H9 (cell line): ENCODE results near the gene STOX2. TPM values are rescaled to one million over a fixed set of nuclear protein-coding genes. Genes with fewer than 3 reads are reported as not detected.

Experiments
- DNase-seq: peaks from one replicate; pipeline ENCODE4 v3.0.0-alpha.2; 2017
- H2AFZ ChIP-seq: one replicate; pipeline ENCODE4 v1.6.1; 2013; ENCODE audit warnings: mild to moderate bottlenecking, low read length, control low read depth, moderate library complexity
- H2AK5ac ChIP-seq: 2 replicates; pipeline ENCODE4 v1.6.1; 2013; ENCODE audit warnings: low read length, control low read depth, mixed read lengths; ENCODE audit not compliant: insufficient read length
- H2BK120ac ChIP-seq: one replicate; pipeline ENCODE4 v1.6.1; 2013; ENCODE audit warnings: low read depth, mild to moderate bottlenecking, low read length, control low read depth, inconsistent platforms; ENCODE audit not compliant: poor library complexity, severe bottlenecking
- H2BK12ac ChIP-seq: 2 replicates; pipeline ENCODE4 v1.6.1; 2013; ENCODE audit warnings: low read length, control low read depth, mixed read lengths, low read depth; ENCODE audit not compliant: insufficient read length
- H2BK15ac ChIP-seq: 2 replicates; pipeline ENCODE4 v1.6.1; 2013; ENCODE audit warnings: low read depth, low read length, control low read depth
- H2BK20ac ChIP-seq: one replicate; pipeline ENCODE4 v1.6.1; 2013; ENCODE audit warnings: low read depth, mild to moderate bottlenecking, low read length, control low read depth, inconsistent platforms; ENCODE audit not compliant: poor library complexity, severe bottlenecking
- H2BK5ac ChIP-seq: 2 replicates; pipeline ENCODE4 v1.6.1; 2013; ENCODE audit warnings: low read length, control low read depth, mixed read lengths; ENCODE audit not compliant: insufficient read length
- H3K14ac ChIP-seq: 2 replicates; pipeline ENCODE4 v1.6.1; 2013; ENCODE audit warnings: low read length, control low read depth; ENCODE audit not compliant: insufficient read depth
- H3K18ac ChIP-seq: 2 replicates; pipeline ENCODE4 v1.6.1; 2013; ENCODE audit warnings: low read depth, mild to moderate bottlenecking, mixed read lengths, low read length, control low read depth; ENCODE audit not compliant: insufficient read length
- H3K23ac ChIP-seq: 2 replicates; pipeline ENCODE4 v1.6.1; 2013; ENCODE audit warnings: low read length, control low read depth, mixed read lengths, low read depth; ENCODE audit not compliant: insufficient read length
- H3K23me2 ChIP-seq: 2 replicates; pipeline ENCODE4 v1.6.1; 2013; ENCODE audit warnings: low read depth, mild to moderate bottlenecking, mixed read lengths, low read length, control low read depth; ENCODE audit not compliant: insufficient read length, poor library complexity, severe bottlenecking
- H3K27ac ChIP-seq: 2 replicates; pipeline ENCODE4 v1.5.1; 2013; ENCODE audit warnings: low read length, control low read depth, mixed read lengths, low read depth; ENCODE audit not compliant: insufficient read length
- H3K27me3 ChIP-seq: 2 replicates; pipeline ENCODE4 v1.6.1; 2013; ENCODE audit warnings: low read length, control low read depth, inconsistent platforms; ENCODE audit not compliant: insufficient read depth
- H3K4ac ChIP-seq: 2 replicates; pipeline ENCODE4 v1.6.1; 2013; ENCODE audit warnings: low read depth, mild to moderate bottlenecking, control low read depth, inconsistent platforms, low read length, moderate library complexity
- H3K4me1 ChIP-seq: 2 replicates; pipeline ENCODE4 v1.6.1; 2013; ENCODE audit warnings: low read length, control low read depth, inconsistent platforms; ENCODE audit not compliant: insufficient read depth
- H3K4me2 ChIP-seq: 2 replicates; pipeline ENCODE4 v1.6.1; 2013; ENCODE audit warnings: low read length, control low read depth, mixed read lengths; ENCODE audit not compliant: insufficient read length, insufficient read depth
- H3K56ac ChIP-seq: 2 replicates; pipeline ENCODE4 v1.6.1; 2013; ENCODE audit warnings: low read depth, mild to moderate bottlenecking, mixed read lengths, low read length, control low read depth; ENCODE audit not compliant: insufficient read length
- H3K79me1 ChIP-seq: 2 replicates; pipeline ENCODE4 v1.6.1; 2013; ENCODE audit warnings: low read depth, mild to moderate bottlenecking, moderate library complexity, low read length, control low read depth, inconsistent platforms; ENCODE audit not compliant: insufficient read depth, poor library complexity, severe bottlenecking
- H3K79me2 ChIP-seq: 2 replicates; pipeline ENCODE4 v1.6.1; 2013; ENCODE audit warnings: low read length, control low read depth, inconsistent platforms; ENCODE audit not compliant: insufficient read depth
- H3K9ac ChIP-seq: 2 replicates; pipeline ENCODE4 v1.6.1; 2013; ENCODE audit warnings: low read length, control low read depth, mixed read lengths; ENCODE audit not compliant: insufficient read length; ENCODE audit errors: extremely low read depth
- H3K9me3 ChIP-seq: one replicate; pipeline ENCODE4 v1.6.1; 2013; ENCODE audit warnings: low read depth, low read length, inconsistent platforms; ENCODE audit not compliant: control insufficient read depth
- H3T11ph ChIP-seq: one replicate; pipeline ENCODE4 v1.6.1; 2013; ENCODE audit warnings: mild to moderate bottlenecking, low read length, control low read depth, inconsistent platforms
- H4K20me1 ChIP-seq: one replicate; pipeline ENCODE4 v1.6.1; 2013; ENCODE audit not compliant: control insufficient read depth, insufficient read length, insufficient read depth
- H4K5ac ChIP-seq: 2 replicates; pipeline ENCODE4 v1.6.1; 2013; ENCODE audit warnings: low read depth, mild to moderate bottlenecking, mixed read lengths, low read length, control low read depth; ENCODE audit not compliant: insufficient read length
- H4K8ac ChIP-seq: replicated peaks from 2 replicates; pipeline ENCODE4 v1.6.1; 2013; ENCODE audit warnings: low read length, control low read depth, mixed read lengths, low read depth; ENCODE audit not compliant: insufficient read length
- H4K91ac ChIP-seq: 2 replicates; pipeline ENCODE4 v1.6.1; 2013; ENCODE audit warnings: low read depth, mild to moderate bottlenecking, moderate library complexity, mixed read lengths, low read length, control low read depth; ENCODE audit not compliant: insufficient read length
- H3K27ac Mint-ChIP-seq, 3 experiments: 2 replicates in 2 of 3; 3 replicates in 1 of 3; pipeline ENCODE4 v1.8.0; 2020 to 2021; ENCODE audit warnings: mixed read lengths in 3 of 3, mild to moderate bottlenecking in 1 of 3, moderate library complexity in 1 of 3
- H3K27me3 Mint-ChIP-seq: 2 replicates; pipeline ENCODE4 v1.8.0; 2021; ENCODE audit warnings: low read depth, mild to moderate bottlenecking, moderate library complexity, mixed read lengths
- H3K36me3 Mint-ChIP-seq, 3 experiments: 2 replicates in 2 of 3; 3 replicates in 1 of 3; pipeline ENCODE4 v1.8.0; 2020 to 2021; ENCODE audit warnings: low read depth in 3 of 3, mixed read lengths in 3 of 3; ENCODE audit not compliant: insufficient read depth in 1 of 3
- H3K4me1 Mint-ChIP-seq, 2 experiments: 2 replicates each; pipeline ENCODE4 v1.8.0; 2020; ENCODE audit warnings: mixed read lengths in 2 of 2
- H3K4me3 Mint-ChIP-seq, 2 experiments: 2 replicates in 1 of 2; 3 replicates in 1 of 2; pipeline ENCODE4 v1.8.0; 2020 to 2021; ENCODE audit warnings: mild to moderate bottlenecking in 2 of 2, mixed read lengths in 2 of 2, moderate library complexity in 1 of 2
- H3K9me3 Mint-ChIP-seq, 2 experiments: 2 replicates in 1 of 2; 3 replicates in 1 of 2; pipeline ENCODE4 v1.8.0; 2020; ENCODE audit warnings: mild to moderate bottlenecking in 2 of 2, mixed read lengths in 2 of 2, moderate library complexity in 1 of 2
- CTCF ChIP-seq: fragments of 200-600 bp; sonication (generic); conservative IDR thresholded peaks from 3 replicates; pipeline ENCODE4 v1.8.0; 2021; ENCODE audit warnings: antibody characterized with exemption, mild to moderate bottlenecking
- WGBS: extraction: QIAGEN DNeasy Blood & Tissue Kit; methylation state at CpG from one replicate; pipeline ENCODE4 v1.1.7; 2013; ENCODE audit warnings: missing lambda C conversion rate, low lambda C conversion rate, mixed read lengths; ENCODE audit not compliant: insufficient read length; ENCODE audit errors: extremely low coverage; 5-methylcytosine and 5-hydroxymethylcytosine counted together
- total RNA-seq: library from RNA; stranded (reverse); gene quantifications from 2 replicates; pipeline ENCODE4 v1.2.1, GENCODE V29; 2021

STOX2 gene
- total RNA-seq, 1 experiment from 2014 or later = 28.2 TPM

GRCh38 chr4:183909801-183910200 is 4.7 kb downstream of the STOX2 start:
- no peak overlapping the region for H3T11ph ChIP-seq
- H2BK15ac ChIP-seq = no peak overlapping the region
- no peaks in the 10 kb centered on the region; the same call in 1 of the 2 replicates for H3K27me3 ChIP-seq
- no peak overlapping the region for H2BK20ac ChIP-seq
- peaks cover 33 to 42% of the 10 kb centered on the region in 2 experiments for H3K4me1 Mint-ChIP-seq
- H3K14ac ChIP-seq = no peak overlapping the region
- no peak overlapping the region for H2BK12ac ChIP-seq
- no peak overlapping the region for H2AFZ ChIP-seq
- H2BK120ac ChIP-seq = no peak overlapping the region
- H3K4ac ChIP-seq = no peak overlapping the region
- no peak overlapping the region for H3K27ac Mint-ChIP-seq
- peaks cover 21% of the 10 kb centered on the region; the same call in 1 of the 2 replicates for H3K79me2 ChIP-seq
- peaks cover 3% of the 10 kb centered on the region for H3K4me1 ChIP-seq
- no peak overlapping the region for H4K8ac ChIP-seq
- TF ChIP-seq CTCF = no peak
- no peaks in the 10 kb centered on the region for H4K20me1 ChIP-seq
- no peak for DNase-seq
- H2BK5ac ChIP-seq = no peak overlapping the region
- H3K18ac ChIP-seq = no peak overlapping the region
- H4K91ac ChIP-seq = no peak overlapping the region
- no peaks in the 10 kb centered on the region for H3K9me3 ChIP-seq
- H3K23me2 ChIP-seq = peaks cover 22% of the 10 kb centered on the region
- no CpG with 5 or more reads among the region's 5 CpGs for WGBS
- H3K4me3 Mint-ChIP-seq = no peak overlapping the region; a peak in 1 of 5 replicates
- H3K56ac ChIP-seq = no peak overlapping the region
- no peaks in the 10 kb centered on the region for H3K9me3 Mint-ChIP-seq
- no peak overlapping the region for H3K23ac ChIP-seq
- no peak overlapping the region for H3K9ac ChIP-seq
- H3K36me3 Mint-ChIP-seq = peaks cover 6 to 10% (median 7%) of the 10 kb centered on the region in 3 experiments; a peak in 5 of 7 replicates
- H2AK5ac ChIP-seq = no peak overlapping the region
- no peak overlapping the region for H4K5ac ChIP-seq
- H3K4me2 ChIP-seq = no peak overlapping the region
- no peaks in the 10 kb centered on the region for H3K79me1 ChIP-seq
- peaks cover 30% of the 10 kb centered on the region for H3K27me3 Mint-ChIP-seq
- no peak overlapping the region for H3K27ac ChIP-seq
